GM19328 (cell line): ENCODE measurements around the gene IFT27.
"Not testable (repeated sequence)": the region's sequence is repeated elsewhere in the genome, so short reads cannot be mapped to it uniquely, and the experiment has no call there.

ENCODE experiments used
- ATAC-seq: cut with Tn5 transposase; IDR thresholded peaks from one replicate; pipeline ENCODE4 v1.9.1; 2021; ENCODE audit warnings: mild to moderate bottlenecking, moderate library complexity; ENCODE audit not compliant: unreplicated experiment

Gene IFT27

DNA sequence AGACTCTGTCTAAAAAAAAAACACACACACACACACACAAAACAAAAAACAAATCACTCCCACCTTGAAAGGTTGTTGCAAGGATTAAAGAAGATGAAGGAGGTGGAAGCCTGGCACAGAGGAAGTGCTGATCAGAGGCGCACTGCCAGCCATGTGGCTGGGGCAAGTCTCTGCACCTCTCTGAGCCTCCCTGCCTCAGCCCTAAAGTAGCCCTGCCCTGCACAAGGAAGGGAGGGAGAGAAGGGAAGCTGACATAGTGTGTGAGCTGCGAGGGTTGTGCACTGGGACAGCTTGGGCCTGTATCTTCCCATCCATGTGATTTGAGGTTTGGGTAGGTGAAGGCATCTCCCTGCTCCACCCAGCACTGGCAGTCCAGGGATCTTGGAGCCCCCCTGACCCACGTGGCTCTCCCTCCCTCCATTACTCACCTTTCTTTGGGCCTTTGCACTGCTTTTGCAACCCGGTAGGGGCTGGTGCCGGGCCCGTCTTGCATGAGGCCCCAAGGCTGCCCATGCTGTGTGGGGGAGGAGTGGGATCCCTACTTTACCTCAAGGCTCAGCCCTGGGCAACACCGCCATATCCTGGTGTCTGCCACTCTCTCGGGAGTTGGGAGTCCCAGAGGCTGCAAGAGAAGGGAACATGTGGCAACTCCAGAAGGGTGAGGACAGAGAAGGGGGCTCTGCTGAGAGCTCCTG is 30.5 kb downstream of the IFT27 start:
- ATAC-seq: no peak

DNA sequence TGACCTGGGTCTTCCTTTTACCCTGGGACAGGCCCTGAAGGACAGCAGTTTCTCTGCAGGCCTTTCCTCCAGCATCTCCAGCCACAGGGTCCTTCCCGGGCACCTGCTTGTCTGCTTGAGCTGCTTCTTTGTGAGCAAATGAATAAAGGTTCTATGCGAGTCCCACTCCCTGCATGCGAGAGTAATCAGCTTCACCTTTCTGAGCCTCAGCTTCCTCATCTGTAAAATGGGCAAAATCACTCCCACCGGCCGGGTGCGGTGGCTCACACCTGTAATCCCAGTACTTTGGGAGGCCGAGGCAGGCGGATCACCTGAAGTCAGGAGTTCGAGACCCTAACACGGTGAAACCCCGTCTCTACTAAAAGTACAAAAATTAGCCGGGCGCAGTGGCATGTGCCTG is 31.1 kb downstream of the IFT27 start:
- ATAC-seq: no peak

DNA sequence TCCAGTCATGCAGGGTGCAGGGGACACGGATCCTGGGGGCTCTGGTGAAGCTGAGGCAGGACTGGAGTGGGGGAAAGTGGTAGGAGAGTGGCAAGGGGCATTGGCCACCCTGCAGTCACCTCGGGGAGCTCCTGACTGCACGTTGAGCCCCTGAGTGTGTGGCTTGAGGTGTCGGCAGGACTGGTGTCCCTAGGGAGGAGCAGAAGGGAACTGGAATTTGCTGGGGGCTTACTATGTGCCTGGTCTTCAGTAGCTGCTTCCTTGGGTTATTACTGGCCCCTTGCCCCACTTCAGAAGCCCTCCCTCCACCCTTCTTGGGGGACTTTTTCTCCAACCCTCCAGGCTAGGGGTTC is 31.5 kb downstream of the IFT27 start:
- no peak for ATAC-seq

DNA sequence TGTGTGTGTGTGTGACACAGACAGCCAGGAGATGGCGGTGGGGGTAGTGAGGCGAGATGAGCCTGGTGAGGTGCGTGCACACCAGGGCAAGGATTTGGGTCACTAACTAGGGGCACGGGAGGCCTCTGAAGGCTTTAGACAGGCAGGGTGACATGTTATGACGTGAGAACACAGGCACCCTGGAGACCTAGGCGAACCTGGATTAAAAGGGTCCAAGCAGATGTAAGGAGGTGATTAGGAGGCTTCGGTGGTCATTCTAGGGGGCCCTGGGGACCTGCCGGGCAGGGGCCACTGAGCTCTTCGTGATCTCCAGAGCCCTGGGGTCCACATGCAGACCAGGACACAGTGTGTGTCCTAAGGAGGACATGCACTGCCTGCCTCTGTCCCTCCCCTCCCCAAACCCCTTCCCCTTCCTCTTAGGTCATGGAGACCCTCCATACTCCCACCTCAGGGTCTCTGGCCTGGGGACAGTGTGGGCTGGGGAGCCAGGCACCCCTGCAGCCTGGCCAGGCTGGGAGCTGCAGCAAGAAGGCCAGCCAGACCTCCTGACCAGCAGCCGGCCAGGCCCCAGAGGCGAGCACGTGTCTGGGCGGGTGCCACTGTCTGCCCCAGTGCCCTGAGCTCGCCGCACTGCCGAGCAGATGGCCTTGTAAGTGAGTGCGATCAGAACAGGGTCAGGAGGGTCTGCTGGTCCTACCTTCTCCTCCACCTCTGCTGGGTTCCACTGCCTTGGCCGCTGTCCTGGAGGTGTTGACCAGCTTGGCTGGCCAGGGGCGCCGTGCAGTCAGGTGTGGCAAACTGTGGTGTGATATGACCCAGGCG is 32.1 kb downstream of the IFT27 start:
- no peak for ATAC-seq

DNA sequence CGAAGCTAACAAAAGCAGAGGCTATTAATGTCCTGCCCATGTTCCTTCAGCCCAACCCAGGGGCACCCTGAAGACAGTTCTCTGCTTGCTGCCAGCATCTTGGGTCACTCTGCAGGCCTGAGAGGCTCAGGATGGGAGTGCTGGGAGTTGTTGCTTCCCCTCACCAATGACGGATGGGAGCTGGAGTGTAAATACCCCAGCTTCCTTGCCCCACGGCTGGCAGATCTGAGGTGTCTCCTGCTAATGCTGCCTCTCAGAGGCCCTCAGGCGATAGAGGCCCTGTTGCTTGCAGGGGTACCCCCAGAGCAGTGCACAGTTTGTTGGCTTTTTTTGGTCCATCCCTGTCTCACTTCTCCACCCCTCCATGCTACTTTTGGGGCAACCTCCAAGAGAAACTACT is 32.9 kb downstream of the IFT27 start:
- no peak for ATAC-seq

DNA sequence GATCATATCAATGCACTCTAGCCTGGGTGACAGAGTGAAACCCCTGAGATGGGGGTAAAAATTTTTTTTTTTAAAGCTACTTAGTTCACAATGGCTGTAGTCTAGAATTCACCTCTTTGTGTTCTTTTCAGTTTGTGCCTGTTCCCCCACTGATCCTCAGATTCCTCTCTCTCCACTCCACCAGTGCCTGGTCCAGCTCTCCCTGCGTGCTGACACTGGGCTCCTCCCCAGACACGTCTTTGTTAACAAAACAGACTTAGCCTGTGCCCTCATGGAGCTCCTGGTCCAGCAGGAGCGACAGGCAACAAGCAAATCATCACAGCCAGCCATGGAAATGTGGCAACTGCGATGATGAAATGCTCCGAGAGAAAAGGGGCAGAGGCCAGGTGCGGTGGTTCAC is 34.0 kb downstream of the IFT27 start:
- ATAC-seq: no peak

DNA sequence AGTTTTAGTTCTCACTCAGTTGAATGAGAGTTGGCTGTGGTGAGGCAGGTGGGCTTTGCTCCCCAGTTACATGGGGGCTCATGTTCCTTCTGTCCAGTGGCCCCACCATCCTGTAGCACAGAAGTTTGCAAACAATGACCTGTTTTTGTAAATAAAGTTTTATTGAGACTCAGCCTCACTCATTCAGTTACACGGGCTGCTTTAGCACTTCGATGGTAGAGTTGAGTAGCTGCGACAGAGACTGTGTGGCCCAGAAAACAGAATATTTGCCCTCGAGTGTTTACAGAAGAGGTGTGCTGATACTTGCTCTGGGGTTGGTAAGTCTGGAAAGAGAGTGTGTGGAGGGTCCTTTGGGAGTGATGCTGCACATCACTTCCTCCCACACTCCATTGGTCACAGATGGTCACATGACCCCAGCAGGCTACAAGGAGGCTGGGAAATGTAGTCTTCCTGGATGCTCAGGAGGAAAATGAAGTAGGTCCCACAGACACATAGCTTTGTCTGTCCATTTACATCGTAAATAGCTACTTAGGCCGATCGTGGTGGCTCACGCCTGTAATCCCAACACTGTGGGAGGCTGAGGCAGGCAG is 34.6 kb downstream of the IFT27 start:
- no peak for ATAC-seq

DNA sequence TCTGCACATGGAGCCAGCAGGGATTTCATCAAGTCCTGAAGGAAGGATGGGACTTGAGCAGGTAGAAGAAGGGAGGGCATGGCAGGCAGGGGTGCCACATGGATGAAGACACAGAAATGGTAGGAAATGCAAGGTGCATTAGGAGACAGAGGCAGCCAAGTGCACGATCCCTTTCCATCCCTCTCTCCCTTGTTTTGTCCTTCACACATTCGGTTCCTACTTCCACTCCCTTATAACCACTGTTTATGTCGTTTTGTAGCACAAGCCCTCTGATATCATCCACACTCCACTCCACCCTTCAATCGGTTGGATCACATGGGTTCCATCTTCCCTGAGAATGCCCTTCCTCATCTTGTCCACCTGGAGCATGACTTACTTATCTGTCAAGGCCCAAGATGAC is 35.2 kb downstream of the IFT27 start:
- no peak for ATAC-seq

DNA sequence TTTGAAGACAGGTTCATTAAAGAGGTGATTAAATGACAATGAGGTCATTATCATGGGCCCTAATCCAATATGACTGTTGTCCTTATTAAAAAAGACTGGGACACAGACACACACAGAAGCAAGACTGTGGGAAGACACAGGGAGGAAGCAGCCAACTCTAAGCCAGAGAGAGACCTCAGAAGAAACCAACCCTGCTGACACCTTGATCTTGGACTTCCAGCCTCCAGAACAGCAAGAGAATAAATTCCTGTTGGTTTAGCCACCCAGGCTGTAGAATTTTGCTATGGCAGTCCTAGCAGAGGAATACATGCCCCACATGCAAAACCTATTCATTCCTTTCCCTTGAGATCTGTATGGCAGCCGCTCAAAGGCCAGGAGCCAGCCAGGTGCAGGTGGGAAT is 36.7 kb downstream of the IFT27 start:
- no peak for ATAC-seq

DNA sequence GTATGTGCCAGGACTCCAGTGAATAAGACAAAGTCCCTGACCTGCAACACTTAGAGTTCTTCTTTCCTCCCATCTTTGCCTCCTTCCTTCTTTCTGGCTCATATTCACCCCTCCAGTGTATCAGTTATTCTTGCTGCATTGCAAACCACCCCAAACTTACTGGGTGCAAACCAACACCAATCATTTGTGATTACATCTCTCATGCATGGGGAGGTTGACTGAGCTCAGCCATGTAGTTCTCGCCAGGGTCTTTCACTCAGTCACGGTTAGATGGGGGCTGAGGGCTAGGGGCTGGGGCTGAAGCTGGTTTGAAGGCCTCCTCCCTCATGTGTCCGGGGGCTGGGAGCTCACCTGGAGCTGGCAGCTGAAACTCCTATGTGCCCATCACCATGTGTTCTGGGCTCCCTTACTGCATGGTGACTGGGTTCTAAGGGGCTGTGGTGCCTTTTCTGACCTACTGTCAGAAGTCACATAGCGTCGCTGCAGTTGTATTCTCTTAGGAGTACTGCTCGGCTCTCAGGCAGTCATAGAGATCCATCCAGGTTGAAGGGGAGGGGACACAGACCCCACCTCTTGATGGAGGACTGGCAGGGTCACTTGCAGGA is 37.4 kb downstream of the IFT27 start:
- no peak for ATAC-seq

DNA sequence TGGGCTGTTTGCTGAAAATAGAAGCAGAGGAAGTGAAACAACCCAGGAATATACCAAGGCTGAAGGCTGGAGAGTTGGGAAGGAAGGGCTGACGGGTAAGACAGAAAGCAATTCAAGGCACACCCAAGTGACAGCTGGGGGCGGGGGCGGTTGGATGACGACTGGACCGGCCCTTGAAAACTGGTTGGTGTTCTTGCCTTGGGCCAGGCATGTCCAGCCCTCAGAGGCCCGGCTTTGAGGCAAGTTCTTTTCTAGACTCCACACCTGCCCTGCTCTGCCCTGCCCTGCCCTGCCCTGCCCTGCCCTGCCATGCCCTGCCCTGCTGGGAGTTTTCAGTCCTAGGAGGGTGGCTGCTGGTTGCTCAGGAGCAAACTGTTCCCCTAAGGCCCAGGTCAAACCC is 38.1 kb downstream of the IFT27 start:
- ATAC-seq: no peak

DNA sequence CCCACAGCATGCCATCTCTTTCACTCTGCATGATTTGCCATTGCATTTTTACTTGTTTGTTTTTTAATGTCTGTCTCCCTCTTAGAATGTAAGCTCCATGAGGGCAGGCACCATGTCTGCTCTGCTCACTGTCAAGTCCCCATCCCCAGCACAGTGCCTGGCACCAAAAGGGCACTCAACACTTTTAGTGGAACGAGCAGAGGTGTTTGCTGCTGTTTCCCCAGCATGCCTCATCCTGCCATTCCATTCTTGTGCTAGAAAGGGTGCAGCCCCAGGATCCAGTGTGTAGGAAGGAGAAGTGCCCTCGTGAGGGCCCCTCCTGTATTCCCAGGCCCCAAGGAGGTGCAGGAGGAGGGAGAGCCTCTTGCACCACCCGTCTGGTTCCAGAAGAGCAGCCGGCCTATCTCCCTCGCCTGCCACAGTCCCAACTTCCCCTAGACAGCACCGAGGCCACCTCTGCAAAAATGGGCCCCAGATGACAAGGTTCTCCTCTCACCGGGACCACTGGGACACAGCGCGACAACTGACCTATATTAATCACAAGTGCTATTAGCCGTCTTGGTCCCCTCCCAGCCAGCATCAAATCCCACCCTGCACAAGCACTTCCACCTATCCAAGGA is 39.1 kb downstream of the IFT27 start:
- no peak for ATAC-seq

DNA sequence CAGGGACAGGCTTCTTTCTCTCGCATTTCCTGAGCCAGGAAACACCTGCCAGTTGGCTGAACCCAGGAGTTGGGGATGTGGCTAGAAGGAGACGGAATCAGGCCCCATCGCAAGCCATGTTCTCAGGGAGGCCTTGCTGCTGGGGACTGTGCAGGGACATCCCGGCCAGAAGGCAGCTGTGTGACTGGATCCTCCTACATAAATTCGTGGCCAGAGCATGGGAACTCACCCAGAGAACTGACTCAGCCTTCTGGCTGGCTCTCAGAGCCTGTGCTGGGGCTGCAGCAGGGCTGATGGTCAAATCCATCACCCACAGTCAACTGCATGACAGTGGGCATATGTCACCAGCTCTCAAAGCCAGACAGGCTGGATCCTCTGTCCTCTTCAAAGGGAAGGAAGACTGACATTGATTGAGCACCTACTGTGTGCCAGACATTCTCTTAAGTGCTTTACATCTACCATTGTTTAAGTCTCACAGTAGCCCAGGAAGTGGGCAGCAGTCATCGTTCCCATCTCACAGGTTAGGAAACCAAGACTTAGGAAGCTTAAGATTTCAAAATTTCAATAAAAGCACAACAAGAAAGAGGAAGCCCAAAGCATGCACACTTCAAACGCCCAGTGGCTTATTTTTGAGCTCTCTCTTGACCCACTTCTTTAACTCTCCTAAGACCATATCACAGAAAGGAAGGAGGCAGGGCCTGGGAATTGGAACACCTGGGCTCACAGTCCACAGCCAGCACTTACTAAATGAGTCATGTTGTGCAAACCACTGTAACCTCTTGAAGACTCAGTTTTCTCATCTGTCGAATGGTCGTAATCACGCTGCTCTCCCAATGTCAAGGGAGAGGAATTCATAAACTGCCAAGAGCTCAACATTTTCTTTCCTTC is 41.5 kb downstream of the IFT27 start:
- ATAC-seq: no peak

DNA sequence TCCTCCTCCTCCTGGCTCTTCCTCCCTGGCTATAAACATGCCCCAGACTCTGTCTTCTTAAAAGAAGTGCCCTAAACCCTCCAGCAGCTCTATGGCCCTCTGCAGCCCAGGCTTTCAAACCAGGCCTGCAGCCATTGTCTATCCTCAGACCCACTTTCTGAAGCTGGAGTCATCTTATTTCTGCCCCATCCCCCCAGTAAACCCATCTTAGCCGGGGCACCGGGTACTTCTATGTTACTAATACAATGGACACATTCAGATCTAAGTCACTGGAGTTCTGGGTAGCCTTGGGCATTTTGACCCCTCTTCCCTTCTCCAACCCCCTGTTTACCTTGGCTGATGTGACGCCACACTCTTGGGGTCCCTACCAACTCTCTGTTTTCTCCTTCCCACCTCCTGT is 42.6 kb downstream of the IFT27 start:
- ATAC-seq: no peak

DNA sequence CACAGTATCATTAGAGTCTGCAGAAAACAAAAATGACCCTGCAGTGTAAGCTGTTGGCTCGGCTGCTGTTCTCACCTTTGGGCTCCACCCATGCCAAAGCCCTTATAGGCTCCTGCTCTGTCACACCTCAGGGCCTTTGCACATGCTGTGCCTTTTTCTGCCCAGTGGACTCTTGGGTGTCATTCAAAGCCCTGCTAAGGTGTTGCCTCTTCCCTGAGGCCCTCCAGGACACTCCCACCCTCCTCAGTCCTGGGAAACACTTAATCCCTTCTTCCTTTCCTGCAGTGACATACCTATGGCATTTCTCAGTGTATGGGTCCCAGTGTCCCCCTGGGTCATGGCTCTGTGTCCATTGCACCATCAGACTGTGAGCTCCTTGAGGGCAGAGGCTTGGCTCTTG is 43.3 kb downstream of the IFT27 start:
- ATAC-seq: no peak

DNA sequence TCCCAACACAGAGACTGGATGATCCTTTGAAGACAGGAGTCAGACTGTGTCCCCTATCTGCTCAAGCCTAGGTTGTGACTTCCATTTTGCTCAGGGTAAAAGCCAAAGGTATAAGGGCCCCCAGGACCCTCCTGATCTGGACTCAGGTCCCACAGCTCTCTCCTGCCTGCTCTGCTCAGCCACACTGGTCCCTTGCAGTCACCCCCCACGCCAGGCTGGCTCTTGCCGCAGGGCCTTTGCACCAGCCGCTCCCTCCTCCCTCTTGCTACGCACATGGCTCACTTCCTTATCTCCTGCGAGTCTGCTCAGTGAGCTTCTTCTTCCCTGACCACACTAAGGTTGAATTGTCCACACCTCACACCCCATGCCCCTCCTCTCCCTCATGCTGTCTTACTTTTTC is 44.0 kb downstream of the IFT27 start:
- no peak for ATAC-seq

DNA sequence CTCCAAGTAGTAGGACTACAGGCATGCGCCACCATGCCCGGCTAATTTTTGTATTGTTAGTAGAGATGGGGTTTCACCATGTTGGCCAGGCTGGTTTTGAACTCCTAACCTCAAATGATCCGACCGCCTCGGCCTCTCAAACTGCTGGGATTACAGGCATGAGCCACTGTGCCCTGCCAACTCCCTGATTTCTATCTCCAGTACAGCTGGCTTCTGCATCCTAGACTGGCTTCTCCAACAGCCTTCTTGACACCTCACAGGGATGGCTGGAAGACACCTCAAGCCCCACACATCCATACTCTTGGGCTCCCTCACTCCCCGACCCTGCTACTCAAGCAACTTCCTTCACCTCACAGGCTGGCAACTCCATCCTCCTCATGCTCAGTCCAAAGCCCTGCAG is 44.6 kb downstream of the IFT27 start:
- ATAC-seq: not testable (repeated sequence)

DNA sequence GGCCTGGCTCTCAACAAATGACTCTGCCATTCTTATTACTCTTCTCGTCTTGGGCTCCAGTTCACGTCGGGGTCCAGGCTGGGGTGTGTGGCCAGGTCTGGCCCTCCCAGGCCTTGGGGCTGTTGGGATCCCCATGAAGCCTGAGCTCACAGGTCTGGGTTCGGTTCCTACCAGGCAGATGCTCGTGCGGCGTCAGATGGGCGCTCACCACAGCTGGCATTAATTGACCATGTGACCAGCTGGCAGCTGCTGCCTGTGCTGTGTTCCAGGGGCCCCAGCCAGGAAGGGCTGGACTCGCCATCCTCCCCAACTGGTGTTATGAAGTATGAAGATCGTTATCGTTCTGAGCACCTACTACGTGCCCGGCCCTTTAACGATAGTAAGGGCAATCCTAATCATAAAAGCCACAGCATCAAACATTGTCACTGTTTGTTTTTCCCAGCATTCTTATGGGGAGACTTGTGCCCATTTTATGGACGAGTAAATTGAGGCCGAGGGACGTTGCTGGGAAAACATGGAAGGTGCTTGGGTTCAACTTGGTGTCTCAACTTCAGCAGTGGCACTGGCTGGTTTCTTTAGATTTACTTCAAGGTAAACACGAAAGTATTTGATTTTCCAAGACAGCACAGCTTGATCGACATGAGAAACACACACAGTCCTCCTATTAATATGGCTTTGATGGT is 45.6 kb downstream of the IFT27 start:
- ATAC-seq: no peak

DNA sequence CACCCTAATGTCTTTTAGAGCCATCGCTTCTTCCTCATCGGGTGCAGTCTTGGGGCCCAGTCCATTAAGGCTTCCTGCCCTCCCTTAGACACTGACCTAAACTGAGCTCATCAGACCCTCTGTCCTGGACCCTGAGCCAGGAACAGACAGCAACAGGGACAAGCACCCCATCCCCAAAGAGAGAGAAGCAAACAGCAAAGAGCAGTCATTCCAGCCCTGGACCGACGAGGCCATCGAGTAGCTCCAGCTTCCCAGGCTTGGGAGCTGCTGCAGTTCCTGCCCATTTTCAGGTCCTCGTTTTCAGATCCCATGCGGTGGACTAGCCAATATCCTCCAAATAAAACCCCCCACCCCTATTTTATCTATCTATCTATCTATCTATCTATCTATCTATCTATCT is 46.6 kb downstream of the IFT27 start:
- no peak for ATAC-seq

DNA sequence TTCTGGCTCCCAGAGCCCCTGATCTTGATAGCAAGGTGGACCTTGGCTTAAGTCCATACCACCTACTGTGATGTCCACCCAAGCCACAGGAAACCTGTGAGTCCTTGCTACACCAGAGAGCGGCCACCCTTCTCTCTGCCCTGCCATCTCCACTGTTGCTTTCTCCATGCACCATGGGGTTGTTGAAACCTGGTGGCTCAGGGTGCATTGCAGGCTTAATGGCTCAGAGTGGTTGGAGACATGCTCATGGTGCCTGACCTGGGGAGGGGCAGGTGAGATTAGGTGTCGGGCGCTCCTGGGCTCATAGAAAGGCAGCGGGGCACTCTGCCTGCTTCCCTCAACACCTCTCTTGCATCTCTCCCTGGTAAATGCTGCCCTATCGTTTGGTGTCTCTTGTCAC is 47.4 kb downstream of the IFT27 start:
- ATAC-seq: no peak
